HCT116 (cell line): ENCODE results near the gene GJB4.

ENCODE experiments used
- CBX3 ChIP-seq: IDR thresholded peaks from 2 replicates; pipeline ENCODE4 v1.6.1; 2012; ENCODE audit warnings: low read depth
- ELF1 ChIP-seq: IDR thresholded peaks from 2 replicates; pipeline ENCODE4 v1.6.1; 2012; ENCODE audit warnings: low read depth, borderline replicate concordance
- POLR2AphosphoS5 ChIP-seq: IDR thresholded peaks from 2 replicates; pipeline ENCODE4 v1.6.1; 2011; ENCODE audit warnings: mild to moderate bottlenecking, low read depth, low read length, moderate library complexity
- RAD21 ChIP-seq: IDR thresholded peaks from 2 replicates; pipeline ENCODE4 v1.6.1; 2012; ENCODE audit warnings: low read depth, mild to moderate bottlenecking
- TCF7L2 ChIP-seq: IDR thresholded peaks from 2 replicates; pipeline ENCODE4 v1.7.0; 2011; ENCODE audit warnings: borderline replicate concordance, inconsistent platforms; ENCODE audit not compliant: insufficient read depth, insufficient read length; ENCODE audit errors: extremely low read depth
- TF ChIP-seq, protein P1 (sequence below), 3 experiments: fragments of 200-600 bp in 1 of 3; sonication (generic) in 1 of 3; IDR thresholded peaks in 2 of 3; conservative IDR thresholded peaks in 1 of 3; 2 replicates each; pipeline ENCODE4 v1.5.1; 2012 to 2017; ENCODE audit warnings: low read depth in 2 of 3, low read length in 2 of 3, antibody characterized with exemption in 1 of 3, borderline replicate concordance in 1 of 3, control low read depth in 1 of 3, mild to moderate bottlenecking in 1 of 3, mixed read lengths in 1 of 3, mixed run types in 1 of 3, moderate library complexity in 1 of 3; ENCODE audit not compliant: insufficient read depth in 1 of 3
- TF ChIP-seq, protein P2 (sequence below): IDR thresholded peaks from 2 replicates; pipeline ENCODE4 v1.6.1; 2012

DNA sequence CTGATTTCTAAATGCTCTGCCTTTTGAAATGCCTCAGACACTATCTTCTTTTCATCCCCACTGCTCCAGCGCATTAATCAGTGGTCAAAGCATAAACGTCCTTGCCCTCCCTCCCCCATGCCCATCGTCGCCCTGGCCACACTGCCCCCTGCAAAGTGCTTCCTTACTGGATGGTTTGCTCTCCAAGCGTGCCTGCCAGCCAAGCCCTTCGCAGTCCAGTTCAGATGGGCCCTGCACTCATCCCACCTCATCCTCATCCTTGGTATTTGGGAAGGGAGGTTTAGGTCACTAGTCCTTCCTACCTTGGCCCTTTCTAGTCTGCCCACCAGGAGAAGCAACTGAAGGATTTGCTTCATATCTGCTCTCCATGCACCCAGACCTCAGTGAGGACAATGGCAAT lies 36.4 kb downstream of the GJB4 start:
- TF ChIP-seq ELF1 = no peak
- TF ChIP-seq, protein P1, sequence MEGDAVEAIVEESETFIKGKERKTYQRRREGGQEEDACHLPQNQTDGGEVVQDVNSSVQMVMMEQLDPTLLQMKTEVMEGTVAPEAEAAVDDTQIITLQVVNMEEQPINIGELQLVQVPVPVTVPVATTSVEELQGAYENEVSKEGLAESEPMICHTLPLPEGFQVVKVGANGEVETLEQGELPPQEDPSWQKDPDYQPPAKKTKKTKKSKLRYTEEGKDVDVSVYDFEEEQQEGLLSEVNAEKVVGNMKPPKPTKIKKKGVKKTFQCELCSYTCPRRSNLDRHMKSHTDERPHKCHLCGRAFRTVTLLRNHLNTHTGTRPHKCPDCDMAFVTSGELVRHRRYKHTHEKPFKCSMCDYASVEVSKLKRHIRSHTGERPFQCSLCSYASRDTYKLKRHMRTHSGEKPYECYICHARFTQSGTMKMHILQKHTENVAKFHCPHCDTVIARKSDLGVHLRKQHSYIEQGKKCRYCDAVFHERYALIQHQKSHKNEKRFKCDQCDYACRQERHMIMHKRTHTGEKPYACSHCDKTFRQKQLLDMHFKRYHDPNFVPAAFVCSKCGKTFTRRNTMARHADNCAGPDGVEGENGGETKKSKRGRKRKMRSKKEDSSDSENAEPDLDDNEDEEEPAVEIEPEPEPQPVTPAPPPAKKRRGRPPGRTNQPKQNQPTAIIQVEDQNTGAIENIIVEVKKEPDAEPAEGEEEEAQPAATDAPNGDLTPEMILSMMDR (IDR thresholded peaks at IDR 0.05 in 2 of 3, conservative IDR thresholded peaks at IDR 0.05 in 1 of 3; ENCODE audit: borderline replicate concordance in 1 of 3, insufficient read depth in 1 of 3, low read depth in 2 of 3, low read length in 2 of 3) = no peak
- TF ChIP-seq, protein P2, sequence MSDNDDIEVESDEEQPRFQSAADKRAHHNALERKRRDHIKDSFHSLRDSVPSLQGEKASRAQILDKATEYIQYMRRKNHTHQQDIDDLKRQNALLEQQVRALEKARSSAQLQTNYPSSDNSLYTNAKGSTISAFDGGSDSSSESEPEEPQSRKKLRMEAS = no peak
- TF ChIP-seq CBX3 = no peak
- no peak for TF ChIP-seq POLR2AphosphoS5
- TF ChIP-seq RAD21 = no peak
- TF ChIP-seq TCF7L2 = no peak
